NK-92 (cell line): ENCODE measurements around the gene GYPE.
"Not testable (repeated sequence)": the region's sequence is repeated elsewhere in the genome, so short reads cannot be mapped to it uniquely, and the experiment has no call there.

ENCODE experiments used
- DNase-seq: peaks from one replicate; lab custom pipeline; 2025; ENCODE audit not compliant: unreplicated experiment; lab: John Stamatoyannopoulos, UW

The GYPE gene

DNA sequence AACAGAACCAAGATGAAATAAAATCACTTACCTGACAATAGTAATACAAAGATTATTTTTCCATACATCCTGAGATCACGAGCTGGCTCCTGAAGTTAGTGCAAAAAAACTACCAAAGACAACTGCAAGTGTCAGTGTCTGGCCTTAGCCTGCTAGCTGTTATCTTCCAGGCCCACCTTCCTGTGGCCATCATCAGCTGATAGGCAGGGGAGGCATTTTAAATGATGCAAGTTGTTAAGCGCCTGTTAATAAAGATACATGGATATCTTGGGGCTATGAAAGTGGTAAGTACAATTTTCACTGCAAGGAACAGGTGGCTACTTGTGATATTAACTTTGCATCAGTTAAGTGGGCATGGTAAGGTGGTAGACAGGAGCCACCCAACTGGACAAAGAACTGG, at the start of gene GYPE:
Gene GYPE (minus strand): TSS at position 120 of the 400 bp plus-strand sequence. CDS start 52 bp downstream, at position 68.
- not testable (repeated sequence) for DNase-seq

DNA sequence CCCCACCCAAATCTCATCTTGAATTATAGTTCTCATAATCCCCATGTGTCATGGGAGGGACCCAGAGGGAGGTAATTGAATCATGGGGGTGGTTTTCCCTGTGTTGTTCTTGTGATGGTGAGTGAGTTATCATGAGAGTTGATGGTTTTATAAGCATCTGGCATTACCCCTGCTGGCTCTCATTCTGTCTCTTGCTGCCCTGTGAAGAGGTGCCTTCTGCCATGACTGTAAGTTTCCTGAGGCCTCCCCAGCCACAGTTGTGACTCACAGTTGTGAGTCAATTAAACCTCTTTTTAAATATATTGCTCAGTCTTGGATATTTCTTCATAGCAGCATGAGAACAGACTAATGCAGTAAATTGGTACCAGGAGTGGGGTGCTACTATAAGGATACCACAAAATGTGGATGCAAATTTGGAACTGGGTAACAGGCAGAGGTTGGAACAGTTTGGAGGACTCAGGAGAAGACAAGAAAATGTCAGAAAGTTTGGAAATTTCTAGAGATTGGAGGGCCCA, 46.2 kb upstream of the GYPE start:
- DNase-seq, result not testable (repeated sequence)

DNA sequence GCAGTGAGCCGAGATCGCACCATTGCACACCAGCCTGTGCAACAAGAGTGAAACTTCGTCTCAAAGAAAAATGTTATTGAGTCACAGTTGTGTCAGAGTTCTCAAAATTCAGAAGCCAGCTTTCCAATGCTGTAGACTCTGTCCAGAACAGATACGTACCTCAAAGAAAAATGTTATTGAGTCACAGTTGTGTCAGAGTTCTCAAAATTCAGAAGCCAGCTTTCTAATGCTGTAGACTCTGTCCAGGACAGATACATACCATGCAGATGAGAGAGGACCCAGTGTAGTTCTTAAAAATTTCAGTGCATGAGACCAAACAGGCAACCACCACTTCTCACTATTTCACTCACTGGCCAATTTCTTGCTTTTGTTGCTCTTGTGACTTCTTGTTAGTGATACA, 45.6 kb upstream of the GYPE start:
- DNase-seq, result not testable (repeated sequence)

DNA sequence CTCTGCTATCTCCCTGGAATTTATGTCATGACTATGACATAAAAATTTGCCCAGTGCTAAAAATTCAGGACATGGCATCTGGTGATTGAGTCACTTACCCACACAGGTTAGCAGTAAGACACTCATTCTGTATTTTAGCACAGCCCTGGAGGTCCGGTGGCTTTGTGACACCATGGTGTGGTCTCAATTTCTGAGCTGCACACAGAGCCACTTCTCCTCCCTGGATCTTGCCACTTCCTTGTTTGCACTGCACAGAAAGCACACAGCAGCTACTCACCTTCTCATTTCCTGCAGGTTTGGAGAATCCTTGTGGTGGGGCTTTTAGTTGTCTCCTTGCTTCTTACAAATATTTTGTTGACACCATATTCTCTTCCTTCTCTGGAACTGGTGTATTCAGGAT, 44.8 kb upstream of the GYPE start:
- not testable (repeated sequence) for DNase-seq

DNA sequence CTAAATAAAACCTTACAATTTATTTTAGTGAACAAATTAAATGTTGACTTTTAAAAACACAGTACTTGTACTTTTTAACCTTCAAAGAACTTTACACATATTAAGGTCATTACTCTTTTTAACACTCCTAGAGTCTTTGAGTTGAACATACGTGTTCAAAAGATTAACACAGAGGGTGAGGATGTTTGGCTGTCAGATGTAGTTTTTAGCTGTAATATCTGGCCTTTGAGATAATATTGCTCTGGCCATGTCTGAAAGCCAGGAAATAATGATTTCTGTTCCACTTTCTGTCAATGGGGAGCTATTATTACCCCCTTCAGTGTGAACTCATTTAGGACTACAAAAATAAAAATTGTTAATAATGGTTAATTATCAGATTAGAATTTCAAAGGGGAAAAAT, 42.1 kb upstream of the GYPE start:
- DNase-seq, result not testable (repeated sequence)

DNA sequence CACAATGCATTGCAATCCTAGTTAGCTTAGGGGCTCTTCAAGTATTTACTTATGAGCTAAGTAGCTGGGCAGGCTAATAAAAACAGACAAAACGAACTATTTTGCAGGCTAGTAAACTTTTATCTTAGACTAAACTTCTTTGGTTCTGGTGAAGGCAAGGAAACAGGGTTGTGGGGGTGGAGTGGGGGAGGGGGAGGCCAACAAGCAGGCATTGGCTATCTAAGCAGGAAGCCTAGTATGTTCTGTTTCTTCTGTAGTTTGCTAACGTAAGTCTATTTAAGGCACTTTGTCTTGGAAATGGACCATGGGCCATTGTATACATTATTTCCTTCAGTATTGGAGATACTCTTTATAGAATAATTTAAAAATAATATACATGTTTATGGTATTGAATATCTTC, 35.3 kb upstream of the GYPE start:
- DNase-seq, result not testable (repeated sequence)

DNA sequence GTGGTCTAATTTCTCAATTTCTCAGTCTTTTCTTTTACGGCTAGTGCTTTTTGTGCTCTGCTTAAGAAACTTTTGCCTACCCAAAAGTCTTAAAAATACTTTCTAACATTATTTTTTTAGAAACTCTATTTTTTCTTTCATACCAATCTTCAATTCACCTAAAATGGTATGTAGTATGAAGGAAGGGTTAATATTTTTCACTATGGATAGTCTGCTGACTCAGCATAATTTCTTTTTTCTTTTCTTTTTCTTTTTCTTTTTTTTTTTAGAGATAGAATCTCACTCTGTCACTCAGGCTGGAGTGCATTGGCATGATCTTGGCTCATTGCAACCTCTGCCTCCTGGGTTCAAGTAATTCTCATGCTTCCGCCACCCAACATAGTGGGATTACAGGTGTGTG, 34.2 kb upstream of the GYPE start:
- DNase-seq, result no peak

DNA sequence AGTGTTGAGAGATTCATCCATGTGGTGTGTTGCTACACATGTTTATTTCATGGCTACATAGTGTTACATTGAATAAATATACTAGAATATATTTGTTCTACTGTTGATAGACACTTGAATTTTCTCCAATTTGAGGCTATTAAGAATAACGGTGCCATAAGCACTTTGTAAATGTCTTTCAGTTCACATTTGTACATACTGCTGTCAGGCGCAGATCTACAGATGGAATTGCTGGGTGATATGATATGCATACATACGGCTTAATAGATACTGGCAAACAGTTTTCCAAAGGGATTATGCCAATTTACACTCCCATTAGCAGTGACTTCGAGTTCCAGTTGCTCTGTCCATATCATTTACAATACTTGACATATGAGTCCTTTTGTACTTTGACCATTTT, 33.5 kb upstream of the GYPE start:
- DNase-seq, result not testable (repeated sequence)

DNA sequence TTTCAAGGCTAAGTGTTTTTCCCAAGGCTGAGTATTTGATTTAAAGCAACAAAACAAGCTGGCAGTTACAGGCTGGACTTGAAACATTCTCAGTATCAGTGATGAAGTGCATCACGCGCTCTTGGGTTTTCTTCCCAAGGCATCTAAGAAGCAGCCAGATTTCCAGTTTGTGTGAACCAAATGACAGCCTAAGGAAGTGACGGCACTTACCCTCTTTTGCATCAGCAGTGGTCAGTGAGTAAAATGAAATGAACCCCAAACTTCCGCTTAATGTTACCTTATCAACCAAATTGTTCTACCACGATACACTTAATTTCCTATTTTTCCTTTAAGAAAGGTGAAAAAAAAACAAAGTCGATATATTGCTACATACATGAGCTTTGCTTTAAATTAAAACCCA, 15.8 kb upstream of the GYPE start:
- DNase-seq, result no peak

DNA sequence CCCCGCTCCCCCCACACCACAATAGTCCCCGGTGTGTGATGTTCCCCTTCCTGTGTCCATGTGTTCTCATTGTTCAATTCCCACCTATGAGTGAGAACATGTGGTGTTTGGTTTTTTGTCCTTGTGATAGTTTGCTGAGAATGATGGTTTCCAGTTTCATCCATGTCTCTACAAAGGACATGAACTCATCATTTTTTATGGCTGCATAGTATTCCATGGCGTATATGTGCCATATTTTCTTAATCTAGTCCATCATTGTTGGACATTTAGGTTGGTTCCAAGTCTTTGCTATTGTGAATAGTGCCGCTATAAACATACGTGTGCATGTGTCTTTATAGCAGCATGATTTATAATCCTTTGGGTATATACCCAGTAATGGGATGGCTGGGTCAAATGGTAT, 11.1 kb upstream of the GYPE start:
- not testable (repeated sequence) for DNase-seq

DNA sequence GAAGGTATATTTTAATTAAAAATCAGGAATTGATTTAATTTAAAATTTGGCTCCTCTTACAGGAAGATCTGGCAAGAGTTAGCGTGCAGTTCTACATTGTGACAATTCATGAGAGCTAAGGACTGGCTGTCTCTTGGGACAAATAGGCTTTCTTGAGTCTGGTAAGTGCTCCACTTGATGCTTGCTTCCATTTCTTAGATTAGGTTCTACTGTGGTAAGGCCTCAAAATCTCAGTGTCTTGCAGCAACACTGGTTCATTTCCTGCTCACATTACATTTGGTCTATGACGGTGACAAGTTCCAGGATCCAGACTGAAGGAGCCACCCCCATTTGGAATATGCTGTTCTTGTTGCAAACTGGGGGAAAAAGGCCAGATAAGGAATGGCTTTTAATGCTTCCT, 7.1 kb upstream of the GYPE start:
- DNase-seq, result not testable (repeated sequence)

DNA sequence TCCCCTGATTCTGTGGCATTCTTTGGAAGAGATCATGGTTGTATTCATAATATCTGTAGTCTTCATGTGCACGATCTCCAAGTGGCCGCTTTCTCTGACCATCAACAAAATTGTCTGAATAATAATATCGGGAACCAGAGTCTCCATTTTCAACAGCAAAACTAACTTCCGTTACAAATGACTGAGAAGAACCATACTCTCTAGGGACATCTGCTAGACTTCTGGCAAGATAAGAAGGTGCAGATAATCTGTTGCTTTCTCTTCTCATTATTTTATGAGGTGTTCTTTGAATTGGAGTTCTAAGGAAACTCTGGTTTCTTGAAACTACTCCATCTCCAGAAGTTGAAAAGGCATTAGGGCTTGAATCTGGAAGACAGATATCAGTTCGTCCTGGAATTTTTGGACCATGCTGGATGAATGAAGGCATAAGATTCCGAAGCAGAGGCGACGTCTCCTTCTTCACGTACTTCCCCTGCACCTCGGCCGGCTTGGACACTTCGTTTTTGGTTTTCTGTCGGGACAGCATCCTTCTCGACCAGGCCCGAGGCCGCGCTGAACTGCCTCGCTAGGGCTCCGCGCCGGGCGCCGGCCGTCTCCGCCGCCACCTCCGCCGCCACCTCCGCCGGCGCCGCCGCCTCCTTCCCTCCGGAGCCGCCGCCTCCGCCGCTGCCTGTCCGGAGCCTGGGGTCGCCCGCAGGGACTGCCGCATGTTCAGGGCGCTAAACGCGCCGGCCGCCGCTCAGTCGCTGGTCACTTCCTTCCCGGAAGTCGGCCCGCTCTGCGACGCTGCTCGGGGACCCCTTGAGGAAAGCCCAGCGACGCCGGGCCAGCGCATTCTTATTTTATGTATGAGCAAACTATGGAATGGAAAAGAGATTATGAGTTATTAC, 6.4 kb upstream of the GYPE start:
- not testable (repeated sequence) for DNase-seq

DNA sequence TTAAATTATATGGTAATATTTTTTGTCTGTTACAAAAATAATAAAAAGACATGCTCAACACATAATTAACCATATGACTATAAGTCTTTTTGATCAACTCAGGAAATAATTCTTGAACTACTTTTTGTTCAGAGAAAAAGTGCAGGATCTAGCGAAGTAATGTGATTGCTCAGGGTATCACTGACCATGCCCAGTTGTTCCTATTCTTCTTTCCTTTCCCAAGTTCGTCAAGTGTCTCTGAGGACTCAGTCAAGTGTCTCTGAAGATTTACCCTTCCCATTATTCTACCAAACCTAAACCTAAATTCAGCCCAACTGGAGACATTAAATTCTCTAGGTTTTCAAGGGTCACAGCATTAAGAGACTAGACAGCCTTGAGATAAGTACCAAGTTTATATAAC, 5.5 kb upstream of the GYPE start:
- not testable (repeated sequence) for DNase-seq

DNA sequence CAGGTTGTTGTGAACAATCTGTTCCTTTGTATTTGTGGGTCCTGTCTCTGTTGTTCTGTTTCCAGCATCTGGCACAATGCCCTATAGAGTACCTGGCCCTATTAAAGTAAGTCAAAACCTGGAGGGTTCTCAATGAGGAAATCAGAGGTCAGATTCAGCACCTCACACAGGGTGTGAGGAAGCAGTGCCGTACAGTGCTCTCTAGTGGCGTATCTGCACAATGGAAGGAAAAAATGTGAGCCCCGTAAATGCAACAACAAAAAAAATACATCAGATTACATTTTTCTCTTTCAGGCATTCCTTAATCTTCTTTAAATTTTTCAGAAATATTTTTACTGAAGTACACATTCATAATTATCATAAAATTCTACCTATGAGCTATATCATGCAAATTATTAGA, 2.5 kb upstream of the GYPE start:
- not testable (repeated sequence) for DNase-seq

DNA sequence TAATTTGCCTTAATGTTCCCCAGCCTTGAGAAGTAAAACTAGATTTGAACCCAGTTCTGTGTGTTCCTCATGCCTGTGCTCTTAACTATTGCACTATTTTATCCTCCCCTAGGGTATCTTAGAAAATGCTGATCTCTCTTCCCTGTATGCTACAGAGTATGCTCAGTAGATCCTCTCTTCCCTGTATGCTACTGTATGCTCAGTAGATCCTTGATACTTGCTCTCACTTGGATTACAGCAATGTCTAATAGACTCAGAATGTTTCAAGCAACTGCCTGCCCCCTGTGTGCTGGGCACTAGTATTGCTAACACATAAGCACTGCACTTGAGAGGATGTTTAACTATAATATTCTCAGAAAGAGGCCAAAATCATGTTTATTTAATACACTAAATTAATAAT, 928 bp downstream of the GYPE start:
- not testable (repeated sequence) for DNase-seq

DNA sequence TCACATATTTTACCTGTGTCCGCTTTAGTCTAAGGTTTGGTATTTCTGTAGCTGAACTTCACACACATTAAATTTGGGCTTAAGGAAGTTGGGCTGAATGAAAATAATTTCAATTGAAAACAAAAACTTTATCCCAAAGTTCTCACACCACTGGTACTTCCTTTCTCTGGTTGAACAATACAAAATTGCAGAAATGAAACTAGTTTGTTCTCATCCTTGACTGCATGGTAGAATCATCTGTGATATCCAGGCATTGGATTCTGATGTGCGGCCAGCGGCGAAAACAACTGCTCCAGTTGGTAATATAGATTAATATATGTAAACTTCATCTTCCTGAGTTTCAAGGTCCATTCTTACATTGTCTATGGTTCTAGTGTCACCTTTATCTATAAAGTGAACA, 15.0 kb downstream of the GYPE start:
- not testable (repeated sequence) for DNase-seq

DNA sequence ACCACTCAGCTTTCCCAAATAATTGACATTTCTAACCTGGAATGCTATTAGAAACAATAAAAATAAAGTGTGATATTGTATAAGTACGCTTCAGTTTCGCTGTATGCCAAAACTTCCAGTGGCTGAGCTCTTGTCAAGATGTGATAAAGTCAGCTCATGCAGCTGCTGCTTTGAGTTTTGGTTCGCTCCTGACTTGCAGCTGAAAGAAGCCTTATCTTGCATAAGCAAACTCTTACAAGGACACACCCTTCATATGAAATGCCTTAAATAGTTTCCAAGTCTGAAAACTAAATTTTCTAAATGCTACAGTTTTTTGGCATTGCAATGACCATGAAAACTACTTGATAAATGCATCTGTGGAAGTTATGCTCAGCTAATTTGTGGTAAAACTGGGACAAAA, 17.2 kb downstream of the GYPE start:
- DNase-seq, result not testable (repeated sequence)

DNA sequence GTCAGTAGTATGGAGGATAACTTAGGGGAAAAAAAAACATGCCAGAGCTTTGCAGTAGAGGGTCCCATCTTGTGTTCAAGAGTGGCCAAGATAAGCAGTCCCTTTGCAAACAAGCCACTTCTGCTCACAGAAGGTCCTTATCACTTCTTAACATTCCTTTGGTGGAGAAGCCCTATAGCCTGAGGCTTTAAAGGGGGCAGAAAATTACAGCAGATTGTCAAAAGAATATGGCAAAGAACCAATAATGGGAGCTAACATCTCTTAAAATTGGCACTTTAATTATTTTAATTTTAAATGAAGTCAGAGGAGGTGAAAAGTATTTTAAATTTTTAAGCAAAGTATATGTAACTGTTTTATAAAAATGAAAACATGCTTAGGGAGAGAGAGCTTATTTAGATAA, 20.4 kb downstream of the GYPE start:
- not testable (repeated sequence) for DNase-seq

DNA sequence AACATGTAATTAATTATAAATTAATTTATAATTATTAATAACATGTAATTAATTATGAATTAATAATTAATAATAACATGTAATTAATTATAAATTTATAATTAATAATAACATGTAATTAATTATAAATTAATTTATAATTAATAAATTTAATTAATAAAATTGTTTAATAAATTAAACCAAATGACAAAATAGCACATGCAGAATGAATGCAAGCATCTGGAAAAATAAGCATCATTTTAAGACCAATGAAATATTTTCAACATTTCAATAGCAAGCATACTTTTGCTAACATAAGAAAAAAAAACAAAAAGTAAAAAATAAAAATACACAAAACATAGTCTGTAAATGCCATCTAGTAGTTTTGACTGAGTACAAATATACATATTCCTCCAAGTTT, 21.8 kb downstream of the GYPE start:
- no peak for DNase-seq

DNA sequence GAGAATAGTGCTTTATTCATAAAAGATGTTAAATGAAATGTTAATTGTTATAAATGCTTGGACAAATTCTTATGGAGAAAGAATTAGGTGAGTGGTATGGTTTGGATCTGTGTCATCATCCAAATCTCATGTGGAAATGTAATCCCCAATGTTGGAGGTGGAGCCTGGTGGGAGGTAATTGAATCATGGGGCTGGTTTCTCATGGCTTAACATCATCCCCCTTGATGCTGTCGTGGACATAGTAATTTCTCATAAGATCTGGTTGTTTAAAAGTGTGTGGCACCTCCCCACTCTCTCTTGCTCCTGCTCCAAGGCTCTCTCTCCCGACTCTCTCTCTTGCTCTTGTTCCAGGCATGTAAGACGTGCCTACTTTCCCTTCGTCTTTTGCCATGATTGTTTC, 22.5 kb downstream of the GYPE start:
- no peak for DNase-seq

DNA sequence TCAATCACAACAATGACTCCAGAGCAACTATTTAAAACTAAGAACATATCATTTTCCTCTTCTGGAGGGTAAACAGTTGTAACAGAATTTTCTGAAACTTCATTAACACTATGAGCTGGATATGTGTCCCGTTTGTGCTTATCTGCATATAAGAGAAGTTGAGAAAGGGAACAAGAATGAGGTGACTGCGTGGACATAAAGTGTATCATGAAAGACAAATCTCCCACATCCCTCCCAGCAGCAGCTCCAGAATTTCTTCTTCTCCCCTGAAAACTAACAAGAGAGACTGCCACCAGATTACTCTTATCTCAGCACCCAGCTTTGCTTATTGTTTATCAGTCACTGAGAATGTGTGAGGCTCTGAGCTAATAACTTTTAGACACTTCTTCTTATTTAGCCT, 25.8 kb downstream of the GYPE start:
- DNase-seq, result not testable (repeated sequence)

DNA sequence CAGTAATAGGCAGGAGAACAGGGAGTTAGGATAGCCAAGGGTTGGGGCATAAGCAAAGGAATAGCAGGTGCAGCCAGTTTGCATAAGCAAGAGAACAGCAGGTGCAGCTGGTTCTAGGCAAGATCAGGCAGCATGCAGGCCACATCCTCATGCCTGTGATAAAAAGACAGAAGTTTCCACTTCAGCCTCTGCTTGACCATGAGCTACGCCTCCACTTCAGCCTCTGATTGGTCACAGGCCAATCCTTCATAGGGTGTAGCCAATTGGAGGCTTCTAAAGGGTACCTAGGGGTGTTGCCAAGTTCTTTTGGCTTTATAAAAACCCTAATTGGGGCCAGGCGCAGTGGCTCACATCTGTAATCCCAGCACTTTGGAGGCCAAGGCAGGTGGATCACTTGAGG, 30.0 kb downstream of the GYPE start:
- DNase-seq, result not testable (repeated sequence)
